ENCODE data around the gene AP3M1.

DNA sequence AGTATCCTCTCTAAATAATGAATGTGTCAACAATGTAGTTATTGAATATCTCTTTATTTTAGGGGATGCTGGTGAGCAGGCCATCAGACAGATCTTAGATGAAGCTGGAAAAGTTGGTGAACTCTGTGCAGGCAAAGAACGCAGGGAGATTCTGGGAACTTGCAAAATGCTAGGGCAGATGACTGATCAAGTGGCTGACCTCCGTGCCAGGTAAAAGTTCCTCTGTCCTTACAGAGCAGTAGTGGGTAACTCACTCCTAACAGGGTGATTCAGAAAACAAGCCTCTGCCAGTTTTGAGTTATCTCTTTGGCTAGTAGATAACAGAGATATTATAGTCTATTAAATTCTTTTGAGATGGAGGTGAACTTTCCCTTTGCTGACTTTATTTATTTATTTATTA lies 67.3 kb downstream of the AP3M1 start:
- TF ChIP-seq, protein P1, sequence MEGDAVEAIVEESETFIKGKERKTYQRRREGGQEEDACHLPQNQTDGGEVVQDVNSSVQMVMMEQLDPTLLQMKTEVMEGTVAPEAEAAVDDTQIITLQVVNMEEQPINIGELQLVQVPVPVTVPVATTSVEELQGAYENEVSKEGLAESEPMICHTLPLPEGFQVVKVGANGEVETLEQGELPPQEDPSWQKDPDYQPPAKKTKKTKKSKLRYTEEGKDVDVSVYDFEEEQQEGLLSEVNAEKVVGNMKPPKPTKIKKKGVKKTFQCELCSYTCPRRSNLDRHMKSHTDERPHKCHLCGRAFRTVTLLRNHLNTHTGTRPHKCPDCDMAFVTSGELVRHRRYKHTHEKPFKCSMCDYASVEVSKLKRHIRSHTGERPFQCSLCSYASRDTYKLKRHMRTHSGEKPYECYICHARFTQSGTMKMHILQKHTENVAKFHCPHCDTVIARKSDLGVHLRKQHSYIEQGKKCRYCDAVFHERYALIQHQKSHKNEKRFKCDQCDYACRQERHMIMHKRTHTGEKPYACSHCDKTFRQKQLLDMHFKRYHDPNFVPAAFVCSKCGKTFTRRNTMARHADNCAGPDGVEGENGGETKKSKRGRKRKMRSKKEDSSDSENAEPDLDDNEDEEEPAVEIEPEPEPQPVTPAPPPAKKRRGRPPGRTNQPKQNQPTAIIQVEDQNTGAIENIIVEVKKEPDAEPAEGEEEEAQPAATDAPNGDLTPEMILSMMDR (IDR thresholded peaks at IDR 0.05; ENCODE audit: low read length), result no peak
- TF ChIP-seq EZH2 (optimal IDR thresholded peaks at IDR 0.05; ENCODE audit: low read depth, low read length) (no peak), EZH2phosphoT487 (IDR thresholded peaks at IDR 0.05; ENCODE audit: low read length) (no peak)

Measured in MM.1S (cell line).